GM12878 (cell line): ENCODE data around the gene EEFSEC. TPM values are rescaled to one million over a fixed set of nuclear protein-coding genes. Genes with fewer than 3 reads are reported as not detected.

Experiments
- CBFB ChIP-seq: IDR thresholded peaks from 2 replicates; pipeline ENCODE4 v1.6.1; 2016; ENCODE audit warnings: antibody characterized with exemption, low read depth
- CHD4 ChIP-seq: fragments of 200-600 bp; sonication (generic); IDR thresholded peaks from 2 replicates; pipeline ENCODE4 v1.6.1; 2016; ENCODE audit warnings: mild to moderate bottlenecking
- CREB1 ChIP-seq: IDR thresholded peaks from 2 replicates; pipeline ENCODE4 v1.6.1; 2012; ENCODE audit warnings: low read depth, mild to moderate bottlenecking, inconsistent platforms
- CREM ChIP-seq: IDR thresholded peaks from 2 replicates; pipeline ENCODE4 v1.6.1; 2014; ENCODE audit warnings: antibody characterized with exemption, low read depth
- DPF2 ChIP-seq: fragments of 450-650 bp; IDR thresholded peaks from 2 replicates; pipeline ENCODE4 v1.6.1; 2017; ENCODE audit warnings: mild to moderate bottlenecking
- KAT2A ChIP-seq: conservative IDR thresholded peaks from 2 replicates; pipeline ENCODE4 v1.6.1; 2011; ENCODE audit warnings: low read depth, low read length; ENCODE audit not compliant: control insufficient read depth
- KLF5 ChIP-seq: fragments of 450-650 bp; IDR thresholded peaks from 2 replicates; pipeline ENCODE4 v1.6.1; 2014; ENCODE audit warnings: mild to moderate bottlenecking; ENCODE audit not compliant: partially characterized antibody
- MEF2B ChIP-seq: fragments of 450-650 bp; IDR thresholded peaks from 2 replicates; pipeline ENCODE4 v1.6.1; 2018; ENCODE audit warnings: mild to moderate bottlenecking, moderate library complexity; ENCODE audit not compliant: partially characterized antibody, poor library complexity, severe bottlenecking
- RB1 ChIP-seq: fragments of 450-650 bp; formaldehyde crosslinking; IDR thresholded peaks from 2 replicates; pipeline ENCODE4 v1.6.1; 2017; ENCODE audit warnings: mild to moderate bottlenecking, borderline replicate concordance
- SIN3A ChIP-seq: IDR thresholded peaks from 2 replicates; pipeline ENCODE4 v1.6.1; 2012; ENCODE audit warnings: low read depth, low read length, improper control_type of control experiment
- SP1 ChIP-seq: IDR thresholded peaks from one replicate; pipeline ENCODE4 v1.6.1; 2011; ENCODE audit warnings: low read depth, low read length
- SREBF1 ChIP-seq: IDR thresholded peaks from 2 replicates; pipeline ENCODE4 v1.6.1; 2012; ENCODE audit warnings: mild to moderate bottlenecking, low read length
- SRF ChIP-seq, 2 experiments: IDR thresholded peaks; 2 replicates each; pipeline ENCODE4 v1.6.1; 2011; ENCODE audit warnings: low read depth in 2 of 2, low read length in 2 of 2, mild to moderate bottlenecking in 1 of 2, moderate library complexity in 1 of 2
- TARDBP ChIP-seq: IDR thresholded peaks from 2 replicates; pipeline ENCODE4 v1.6.1; 2016; ENCODE audit warnings: borderline replicate concordance
- polyA plus RNA-seq, 11 experiments: library from polyadenylated mRNA; depleted of rRNA in 4 of 11; unstranded in 6 of 11; stranded (reverse) in 5 of 11; fragments of >200 nt; fragmentation: Nextera tagmentation in 4 of 11; fragmentation: Illumina TruSeq in 1 of 11; extraction: Ambion mirVana in 4 of 11; extraction: Trizol in 1 of 11; gene quantifications; 1 replicate in 1 of 11; 2 replicates in 10 of 11; pipeline versions ENCODE4 v1.2.1 to v1.2.3, GENCODE V29; 2011 to 2016; ENCODE audit warnings: inconsistent platforms in 2 of 11, missing spikeins in 2 of 11, low read depth in 1 of 11
- total RNA-seq, 4 experiments: library from RNA; depleted of rRNA in 3 of 4; stranded (reverse); fragments of >200 nt in 3 of 4; fragmentation: Illumina TruSeq in 1 of 4; extraction: Trizol in 1 of 4; gene quantifications; 2 replicates each; pipeline versions ENCODE4 v1.2.1 to v1.2.3, GENCODE V29; 2013 to 2021
- TF ChIP-seq, protein P1 (sequence below): IDR thresholded peaks from 2 replicates; pipeline ENCODE4 v1.6.1; 2011; ENCODE audit warnings: mild to moderate bottlenecking, low read depth, low read length, moderate library complexity; ENCODE audit not compliant: insufficient replicate concordance
- TF ChIP-seq, protein P2 (sequence below): fragments of 450-650 bp; formaldehyde crosslinking; IDR thresholded peaks from 2 replicates; pipeline ENCODE4 v1.5.0; 2022; ENCODE audit warnings: mild to moderate bottlenecking, missing genetic modification characterization
- TF ChIP-seq, protein P3 (sequence below): fragments of 450-650 bp; IDR thresholded peaks from 2 replicates; pipeline ENCODE4 v1.6.1; 2016; ENCODE audit warnings: mild to moderate bottlenecking
- TF ChIP-seq, protein P4 (sequence below): fragments of 450-650 bp; IDR thresholded peaks from 2 replicates; pipeline ENCODE4 v1.6.1; 2018; ENCODE audit warnings: borderline replicate concordance, mild to moderate bottlenecking; ENCODE audit not compliant: partially characterized antibody
- TF ChIP-seq, protein P5 (sequence below): fragments of 450-650 bp; conservative IDR thresholded peaks from 2 replicates; pipeline ENCODE4 v1.6.1; 2017; ENCODE audit warnings: mild to moderate bottlenecking, moderate library complexity

Gene EEFSEC
- total and polyA plus RNA-seq, 10 of the 15 experiments (the other 5 are each of a cell fraction or from before 2014, with no cell fraction given), result 0.29 to 29.1 (median 16.1) TPM

DNA sequence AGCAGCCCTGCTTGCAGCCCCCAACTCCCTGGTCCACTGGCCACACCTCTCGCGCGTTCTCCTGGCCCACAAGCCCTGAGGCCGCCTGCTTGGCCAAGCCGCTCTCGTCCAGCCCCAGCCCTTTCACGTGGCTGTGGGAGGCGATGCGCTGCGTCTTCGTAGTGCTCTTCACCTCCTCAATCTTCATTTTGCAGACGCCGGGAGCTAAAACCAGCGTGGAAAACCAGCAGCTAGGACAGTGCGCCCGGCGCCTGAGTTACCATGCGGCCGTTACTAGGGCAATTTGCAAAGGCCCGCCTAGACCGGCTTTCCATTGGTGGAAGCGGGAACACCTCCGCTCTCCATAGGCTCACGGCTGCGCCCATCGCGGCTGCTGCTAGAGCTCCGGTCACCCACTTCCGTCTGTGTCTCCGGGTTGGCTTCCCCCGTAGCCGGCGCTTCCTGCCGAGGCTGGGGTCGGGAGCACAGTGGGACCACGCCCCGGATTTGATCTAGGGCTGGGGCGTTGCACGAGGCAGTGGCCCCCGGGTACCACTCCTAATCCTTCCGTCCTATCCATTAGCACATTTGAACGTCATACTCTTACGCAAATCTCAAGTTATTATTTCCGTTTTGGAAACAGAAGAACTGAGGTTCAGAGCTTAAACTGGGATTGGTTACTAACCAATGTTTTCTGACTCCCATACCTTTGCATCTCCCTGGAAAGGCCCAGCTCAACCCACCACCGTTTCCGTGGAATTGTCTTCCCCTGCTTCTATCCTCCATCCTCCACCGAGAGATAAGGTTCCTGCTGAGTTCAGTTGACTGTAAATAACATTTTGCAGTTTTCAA, 29.5 kb upstream of the EEFSEC start, which contains the start of gene RUVBL1 (continued):
- TF ChIP-seq, protein P1, sequence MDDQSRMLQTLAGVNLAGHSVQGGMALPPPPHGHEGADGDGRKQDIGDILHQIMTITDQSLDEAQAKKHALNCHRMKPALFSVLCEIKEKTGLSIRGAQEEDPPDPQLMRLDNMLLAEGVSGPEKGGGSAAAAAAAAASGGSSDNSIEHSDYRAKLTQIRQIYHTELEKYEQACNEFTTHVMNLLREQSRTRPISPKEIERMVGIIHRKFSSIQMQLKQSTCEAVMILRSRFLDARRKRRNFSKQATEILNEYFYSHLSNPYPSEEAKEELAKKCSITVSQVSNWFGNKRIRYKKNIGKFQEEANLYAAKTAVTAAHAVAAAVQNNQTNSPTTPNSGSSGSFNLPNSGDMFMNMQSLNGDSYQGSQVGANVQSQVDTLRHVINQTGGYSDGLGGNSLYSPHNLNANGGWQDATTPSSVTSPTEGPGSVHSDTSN, result peak; percentile 99
- TF ChIP-seq, protein P2, sequence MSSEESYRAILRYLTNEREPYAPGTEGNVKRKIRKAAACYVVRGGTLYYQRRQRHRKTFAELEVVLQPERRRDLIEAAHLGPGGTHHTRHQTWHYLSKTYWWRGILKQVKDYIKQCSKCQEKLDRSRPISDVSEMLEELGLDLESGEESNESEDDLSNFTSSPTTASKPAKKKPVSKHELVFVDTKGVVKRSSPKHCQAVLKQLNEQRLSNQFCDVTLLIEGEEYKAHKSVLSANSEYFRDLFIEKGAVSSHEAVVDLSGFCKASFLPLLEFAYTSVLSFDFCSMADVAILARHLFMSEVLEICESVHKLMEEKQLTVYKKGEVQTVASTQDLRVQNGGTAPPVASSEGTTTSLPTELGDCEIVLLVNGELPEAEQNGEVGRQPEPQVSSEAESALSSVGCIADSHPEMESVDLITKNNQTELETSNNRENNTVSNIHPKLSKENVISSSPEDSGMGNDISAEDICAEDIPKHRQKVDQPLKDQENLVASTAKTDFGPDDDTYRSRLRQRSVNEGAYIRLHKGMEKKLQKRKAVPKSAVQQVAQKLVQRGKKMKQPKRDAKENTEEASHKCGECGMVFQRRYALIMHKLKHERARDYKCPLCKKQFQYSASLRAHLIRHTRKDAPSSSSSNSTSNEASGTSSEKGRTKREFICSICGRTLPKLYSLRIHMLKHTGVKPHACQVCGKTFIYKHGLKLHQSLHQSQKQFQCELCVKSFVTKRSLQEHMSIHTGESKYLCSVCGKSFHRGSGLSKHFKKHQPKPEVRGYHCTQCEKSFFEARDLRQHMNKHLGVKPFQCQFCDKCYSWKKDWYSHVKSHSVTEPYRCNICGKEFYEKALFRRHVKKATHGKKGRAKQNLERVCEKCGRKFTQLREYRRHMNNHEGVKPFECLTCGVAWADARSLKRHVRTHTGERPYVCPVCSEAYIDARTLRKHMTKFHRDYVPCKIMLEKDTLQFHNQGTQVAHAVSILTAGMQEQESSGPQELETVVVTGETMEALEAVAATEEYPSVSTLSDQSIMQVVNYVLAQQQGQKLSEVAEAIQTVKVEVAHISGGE (CRISPR knock-in tag), result peak; percentile 90
- TF ChIP-seq DPF2 (peak; percentile 99), MEF2B (peak; percentile 34), CREM (peak; percentile 87), TARDBP (peak; percentile 23; the same call in 1 of the 2 replicates), CBFB (0 out of 2 replicates have a peak, but pooled peaks have one; percentile 52), SREBF1 (peak; percentile 94), RB1 (no peak), CHD4 (no peak), KAT2A (no peak), SRF (IDR thresholded peaks at IDR 0.05; ENCODE audit: low read depth in 2 of 2, low read length in 2 of 2) (peak in 1 of 2 experiments; percentile 85; a peak in 2 of 4 replicates), SIN3A (peak; percentile 96), KLF5 (peak; percentile 82), CREB1 (peak; percentile 97), SP1 (peak; percentile 99)
- TF ChIP-seq, protein P3, sequence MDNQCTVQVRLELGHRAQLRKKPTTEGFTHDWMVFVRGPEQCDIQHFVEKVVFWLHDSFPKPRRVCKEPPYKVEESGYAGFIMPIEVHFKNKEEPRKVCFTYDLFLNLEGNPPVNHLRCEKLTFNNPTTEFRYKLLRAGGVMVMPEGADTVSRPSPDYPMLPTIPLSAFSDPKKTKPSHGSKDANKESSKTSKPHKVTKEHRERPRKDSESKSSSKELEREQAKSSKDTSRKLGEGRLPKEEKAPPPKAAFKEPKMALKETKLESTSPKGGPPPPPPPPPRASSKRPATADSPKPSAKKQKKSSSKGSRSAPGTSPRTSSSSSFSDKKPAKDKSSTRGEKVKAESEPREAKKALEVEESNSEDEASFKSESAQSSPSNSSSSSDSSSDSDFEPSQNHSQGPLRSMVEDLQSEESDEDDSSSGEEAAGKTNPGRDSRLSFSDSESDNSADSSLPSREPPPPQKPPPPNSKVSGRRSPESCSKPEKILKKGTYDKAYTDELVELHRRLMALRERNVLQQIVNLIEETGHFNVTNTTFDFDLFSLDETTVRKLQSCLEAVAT, result peak; percentile 88; the same call in 1 of the 2 replicates
- TF ChIP-seq, protein P4, sequence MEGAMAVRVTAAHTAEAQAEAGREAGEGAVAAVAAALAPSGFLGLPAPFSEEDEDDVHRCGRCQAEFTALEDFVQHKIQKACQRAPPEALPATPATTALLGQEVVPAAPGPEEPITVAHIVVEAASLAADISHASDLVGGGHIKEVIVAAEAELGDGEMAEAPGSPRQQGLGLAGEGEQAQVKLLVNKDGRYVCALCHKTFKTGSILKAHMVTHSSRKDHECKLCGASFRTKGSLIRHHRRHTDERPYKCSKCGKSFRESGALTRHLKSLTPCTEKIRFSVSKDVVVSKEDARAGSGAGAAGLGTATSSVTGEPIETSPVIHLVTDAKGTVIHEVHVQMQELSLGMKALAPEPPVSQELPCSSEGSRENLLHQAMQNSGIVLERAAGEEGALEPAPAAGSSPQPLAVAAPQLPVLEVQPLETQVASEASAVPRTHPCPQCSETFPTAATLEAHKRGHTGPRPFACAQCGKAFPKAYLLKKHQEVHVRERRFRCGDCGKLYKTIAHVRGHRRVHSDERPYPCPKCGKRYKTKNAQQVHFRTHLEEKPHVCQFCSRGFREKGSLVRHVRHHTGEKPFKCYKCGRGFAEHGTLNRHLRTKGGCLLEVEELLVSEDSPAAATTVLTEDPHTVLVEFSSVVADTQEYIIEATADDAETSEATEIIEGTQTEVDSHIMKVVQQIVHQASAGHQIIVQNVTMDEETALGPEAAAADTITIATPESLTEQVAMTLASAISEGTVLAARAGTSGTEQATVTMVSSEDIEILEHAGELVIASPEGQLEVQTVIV, result peak; percentile 71
- TF ChIP-seq, protein P5, sequence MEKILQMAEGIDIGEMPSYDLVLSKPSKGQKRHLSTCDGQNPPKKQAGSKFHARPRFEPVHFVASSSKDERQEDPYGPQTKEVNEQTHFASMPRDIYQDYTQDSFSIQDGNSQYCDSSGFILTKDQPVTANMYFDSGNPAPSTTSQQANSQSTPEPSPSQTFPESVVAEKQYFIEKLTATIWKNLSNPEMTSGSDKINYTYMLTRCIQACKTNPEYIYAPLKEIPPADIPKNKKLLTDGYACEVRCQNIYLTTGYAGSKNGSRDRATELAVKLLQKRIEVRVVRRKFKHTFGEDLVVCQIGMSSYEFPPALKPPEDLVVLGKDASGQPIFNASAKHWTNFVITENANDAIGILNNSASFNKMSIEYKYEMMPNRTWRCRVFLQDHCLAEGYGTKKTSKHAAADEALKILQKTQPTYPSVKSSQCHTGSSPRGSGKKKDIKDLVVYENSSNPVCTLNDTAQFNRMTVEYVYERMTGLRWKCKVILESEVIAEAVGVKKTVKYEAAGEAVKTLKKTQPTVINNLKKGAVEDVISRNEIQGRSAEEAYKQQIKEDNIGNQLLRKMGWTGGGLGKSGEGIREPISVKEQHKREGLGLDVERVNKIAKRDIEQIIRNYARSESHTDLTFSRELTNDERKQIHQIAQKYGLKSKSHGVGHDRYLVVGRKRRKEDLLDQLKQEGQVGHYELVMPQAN, result peak; percentile 98
